ENCODE data around the gene RNLS. TPM values are rescaled to one million over a fixed set of nuclear protein-coding genes. Genes with fewer than 3 reads are reported as not detected.
"Not testable (repeated sequence)": the region's sequence is repeated elsewhere in the genome, so short reads cannot be mapped to it uniquely, and the experiment has no call there.

RNLS gene
- total RNA-seq, 2 experiments from 2014 or later: 0.95 to 2.7 TPM

DNA sequence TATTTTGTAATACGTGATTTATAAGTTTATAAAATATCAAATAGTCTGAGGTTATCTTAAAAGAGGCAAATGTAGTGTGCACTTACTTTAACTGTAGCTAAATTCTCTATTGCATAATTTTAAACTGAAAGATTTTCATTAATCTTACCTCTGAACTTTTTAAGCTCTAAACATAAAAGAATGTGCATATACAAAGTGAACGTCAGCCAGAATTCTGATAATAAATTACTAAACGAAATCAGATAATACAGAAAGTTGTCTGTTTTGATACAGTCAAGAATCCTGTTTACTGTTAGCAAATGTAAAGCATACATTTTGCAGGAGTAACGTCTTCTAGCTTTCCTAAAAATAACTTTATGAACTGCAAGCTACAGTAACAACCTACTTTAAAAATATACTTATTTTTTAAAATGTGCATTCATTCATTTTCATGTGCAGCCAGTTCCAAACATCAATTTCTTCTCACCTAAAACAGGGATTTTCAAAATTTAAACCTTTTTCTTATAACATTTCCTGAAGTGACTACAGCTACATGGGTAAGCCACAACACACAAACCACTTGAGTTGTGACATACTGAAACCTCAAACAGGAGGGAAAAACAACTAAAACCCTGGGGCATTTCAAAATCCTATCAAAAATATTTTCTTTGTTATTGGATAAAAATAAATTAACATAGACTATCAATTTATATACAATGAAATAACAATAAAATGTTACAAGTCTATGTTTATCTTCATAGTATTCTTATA is 92.7 kb downstream of the RNLS start:
- intact Hi-C loops (cut with DNase I, micrococcal nuclease): no loop called here
- H3K27ac ChIP-seq (ENCODE audit: low read depth in 1 of 2, low read length in 2 of 2): no peak overlapping the region
- Mint-ChIP-seq H3K27me3 (no peaks in the 10 kb centered on the region), H3K4me3 (no peak overlapping the region), H3K4me1 (ENCODE audit: low read depth) (peaks cover 22% of the 10 kb centered on the region), H3K27ac (no peak overlapping the region), H3K36me3 (ENCODE audit: low read depth) (no peaks in the 10 kb centered on the region), H3K9me3 (peaks cover 3% of the 10 kb centered on the region)
- POLR2A ChIA-PET: no interaction called here
- H3K36me3 ChIP-seq (ENCODE audit: insufficient read depth, low read length): no peaks in the 10 kb centered on the region
- H3K4me1 ChIP-seq (ENCODE audit: insufficient read depth, low read length): no peaks in the 10 kb centered on the region
- no peaks in the 10 kb centered on the region for H3K9me3 ChIP-seq (ENCODE audit: control insufficient read depth in 1 of 2, insufficient read depth in 1 of 2, low read length in 2 of 2)
- H3K27me3 ChIP-seq (ENCODE audit: control insufficient read depth in 1 of 2, insufficient read depth in 2 of 2, low read length in 2 of 2): no peaks in the 10 kb centered on the region
- ATAC-seq (ENCODE audit: poor library complexity) (no peak), DNase-seq (no peak)
- CTCF ChIA-PET: no interaction called here
- H3K4me3 ChIP-seq (ENCODE audit: low read length): no peak overlapping the region
- TF ChIP-seq, protein P1, sequence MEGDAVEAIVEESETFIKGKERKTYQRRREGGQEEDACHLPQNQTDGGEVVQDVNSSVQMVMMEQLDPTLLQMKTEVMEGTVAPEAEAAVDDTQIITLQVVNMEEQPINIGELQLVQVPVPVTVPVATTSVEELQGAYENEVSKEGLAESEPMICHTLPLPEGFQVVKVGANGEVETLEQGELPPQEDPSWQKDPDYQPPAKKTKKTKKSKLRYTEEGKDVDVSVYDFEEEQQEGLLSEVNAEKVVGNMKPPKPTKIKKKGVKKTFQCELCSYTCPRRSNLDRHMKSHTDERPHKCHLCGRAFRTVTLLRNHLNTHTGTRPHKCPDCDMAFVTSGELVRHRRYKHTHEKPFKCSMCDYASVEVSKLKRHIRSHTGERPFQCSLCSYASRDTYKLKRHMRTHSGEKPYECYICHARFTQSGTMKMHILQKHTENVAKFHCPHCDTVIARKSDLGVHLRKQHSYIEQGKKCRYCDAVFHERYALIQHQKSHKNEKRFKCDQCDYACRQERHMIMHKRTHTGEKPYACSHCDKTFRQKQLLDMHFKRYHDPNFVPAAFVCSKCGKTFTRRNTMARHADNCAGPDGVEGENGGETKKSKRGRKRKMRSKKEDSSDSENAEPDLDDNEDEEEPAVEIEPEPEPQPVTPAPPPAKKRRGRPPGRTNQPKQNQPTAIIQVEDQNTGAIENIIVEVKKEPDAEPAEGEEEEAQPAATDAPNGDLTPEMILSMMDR (IDR thresholded peaks at IDR 0.05): no peak

GRCh38 chr10:88489107-88489506 is 94.0 kb downstream of the RNLS start:
- ATAC-seq (ENCODE audit: poor library complexity) (no peak), DNase-seq (no peak)
- no peak overlapping the region for H3K4me3 ChIP-seq (ENCODE audit: low read length)
- no peaks in the 10 kb centered on the region for H3K27me3 ChIP-seq (ENCODE audit: control insufficient read depth in 1 of 2, insufficient read depth in 2 of 2, low read length in 2 of 2)
- ChIA-PET POLR2A (no interaction called here), CTCF (no interaction called here)
- H3K9me3 Mint-ChIP-seq: peaks cover 3% of the 10 kb centered on the region
- H3K36me3 Mint-ChIP-seq (ENCODE audit: low read depth): no peaks in the 10 kb centered on the region
- H3K27ac Mint-ChIP-seq: no peak overlapping the region
- no peaks in the 10 kb centered on the region for H3K36me3 ChIP-seq (ENCODE audit: insufficient read depth, low read length)
- no peak overlapping the region for H3K27ac ChIP-seq (ENCODE audit: low read depth in 1 of 2, low read length in 2 of 2)
- H3K4me1 ChIP-seq (ENCODE audit: insufficient read depth, low read length): no peaks in the 10 kb centered on the region
- no peaks in the 10 kb centered on the region for H3K27me3 Mint-ChIP-seq
- TF ChIP-seq, protein P1 (IDR thresholded peaks at IDR 0.05): no peak
- no peaks in the 10 kb centered on the region for H3K9me3 ChIP-seq (ENCODE audit: control insufficient read depth in 1 of 2, insufficient read depth in 1 of 2, low read length in 2 of 2)
- intact Hi-C loops (cut with DNase I, micrococcal nuclease): no loop called here
- H3K4me3 Mint-ChIP-seq: no peak overlapping the region
- H3K4me1 Mint-ChIP-seq (ENCODE audit: low read depth): peaks cover 22% of the 10 kb centered on the region

GRCh38 chr10:88486816-88487215 is 96.3 kb downstream of the RNLS start:
- H3K9me3 Mint-ChIP-seq; DNase-seq; POLR2A ChIA-PET; CTCF ChIA-PET; H3K4me3 ChIP-seq (ENCODE audit: low read length); H3K4me3 Mint-ChIP-seq; H3K36me3 ChIP-seq (ENCODE audit: insufficient read depth, low read length); H3K27ac ChIP-seq (ENCODE audit: low read depth in 1 of 2, low read length in 2 of 2); H3K36me3 Mint-ChIP-seq (ENCODE audit: low read depth); ATAC-seq (ENCODE audit: poor library complexity); intact Hi-C loops (cut with DNase I, micrococcal nuclease); H3K27me3 ChIP-seq (ENCODE audit: control insufficient read depth in 1 of 2, insufficient read depth in 2 of 2, low read length in 2 of 2); H3K27me3 Mint-ChIP-seq; H3K9me3 ChIP-seq (ENCODE audit: control insufficient read depth in 1 of 2, insufficient read depth in 1 of 2, low read length in 2 of 2); H3K4me1 ChIP-seq (ENCODE audit: insufficient read depth, low read length); H3K27ac Mint-ChIP-seq: not testable (repeated sequence)
- peaks cover 22% of the 10 kb centered on the region for H3K4me1 Mint-ChIP-seq (ENCODE audit: low read depth)

- Mint-ChIP-seq H3K4me3 (no peak overlapping the region), H3K27ac (no peak overlapping the region), H3K9me3 (peaks cover 3% of the 10 kb centered on the region), H3K27me3 (no peaks in the 10 kb centered on the region), H3K36me3 (ENCODE audit: low read depth) (no peaks in the 10 kb centered on the region), H3K4me1 (ENCODE audit: low read depth) (no peaks in the 10 kb centered on the region)
- H3K27ac ChIP-seq (ENCODE audit: low read depth in 1 of 2, low read length in 2 of 2): no peak overlapping the region
- POLR2A ChIA-PET: no interaction called here
- no peaks in the 10 kb centered on the region for H3K27me3 ChIP-seq (ENCODE audit: control insufficient read depth in 1 of 2, insufficient read depth in 2 of 2, low read length in 2 of 2)
- ATAC-seq (ENCODE audit: poor library complexity): no peak
- CTCF ChIA-PET: no interaction called here
- no peak for DNase-seq
- intact Hi-C loops (cut with DNase I, micrococcal nuclease): no loop called here
- H3K36me3 ChIP-seq (ENCODE audit: insufficient read depth, low read length): no peaks in the 10 kb centered on the region
- no peak overlapping the region for H3K4me3 ChIP-seq (ENCODE audit: low read length)
- H3K4me1 ChIP-seq (ENCODE audit: insufficient read depth, low read length): no peaks in the 10 kb centered on the region
- TF ChIP-seq, protein P1 (IDR thresholded peaks at IDR 0.05): no peak
- no peaks in the 10 kb centered on the region for H3K9me3 ChIP-seq (ENCODE audit: control insufficient read depth in 1 of 2, insufficient read depth in 1 of 2, low read length in 2 of 2)
Observed at GRCh38 chr10:88482220-88482619, 100.9 kb downstream of the RNLS start.

Data from CD4-positive, alpha-beta T cell (primary cell).